IMR-90 (cell line): ENCODE results near the gene ARAP2. TPM values are rescaled to one million over a fixed set of nuclear protein-coding genes. Genes with fewer than 3 reads are reported as not detected.

Experiments
- ATAC-seq: fragments of 200-7000 bp; cut with Tn5 transposase; 2 replicates; pipeline ENCODE4 v1.9.1; 2020; ENCODE audit warnings: low read depth, mild to moderate bottlenecking, moderate library complexity
- BruUV-seq: library from RNA; stranded (reverse); fragments of 400-500 nt; replicated peaks from 2 replicates; lab custom pipeline; 2021; lab: Mats Ljungman, UMichigan
- CTCF ChIA-PET: fragments of 300-600 bp; formaldehyde crosslinking; extraction: SDS; loops from one replicate; lab custom pipeline; 2021; ENCODE audit warnings: antibody characterized with exemption; lab: Yijun Ruan, JAX
- POLR2A ChIA-PET: fragments of 300-600 bp; sonication (Branson Sonifier 250); formaldehyde crosslinking; loops from one replicate; lab custom pipeline; 2022; ENCODE audit warnings: antibody characterized with exemption; ENCODE audit not compliant: unreplicated experiment; lab: Charles Lee
- DNase-seq: peaks from one replicate; pipeline ENCODE4 v3.0.0; 2013
- H2AFZ ChIP-seq: replicated peaks from 2 replicates; pipeline ENCODE3; 2013; ENCODE audit warnings: low read length, mild to moderate bottlenecking; ENCODE audit not compliant: poor library complexity
- H2AK5ac ChIP-seq: 2 replicates; pipeline ENCODE4 v1.6.1; 2013; ENCODE audit warnings: low read depth, low read length, inconsistent platforms
- H2AK9ac ChIP-seq: replicated peaks from 2 replicates; pipeline ENCODE3; 2013; ENCODE audit warnings: mild to moderate bottlenecking, low read depth, low read length, moderate library complexity; ENCODE audit not compliant: poor library complexity
- H2BK120ac ChIP-seq: 2 replicates; pipeline ENCODE4 v1.6.1; 2013; ENCODE audit warnings: low read depth, low read length, inconsistent platforms
- H2BK15ac ChIP-seq: 3 replicates; pipeline ENCODE4 v1.6.1; 2013; ENCODE audit warnings: low read depth, low read length, inconsistent platforms
- H2BK20ac ChIP-seq: 2 replicates; pipeline ENCODE4 v1.6.1; 2013; ENCODE audit warnings: low read depth, mild to moderate bottlenecking, inconsistent platforms, low read length, moderate library complexity
- H2BK5ac ChIP-seq: 2 replicates; pipeline ENCODE4 v1.6.1; 2013; ENCODE audit warnings: mild to moderate bottlenecking, low read depth, low read length, inconsistent platforms; ENCODE audit not compliant: poor library complexity, severe bottlenecking
- H3K14ac ChIP-seq: replicated peaks from 2 replicates; pipeline ENCODE4 v1.6.1; 2013; ENCODE audit warnings: low read depth, low read length, inconsistent platforms
- H3K18ac ChIP-seq: 2 replicates; pipeline ENCODE4 v1.6.1; 2013; ENCODE audit warnings: low read depth, low read length, control low read depth
- H3K23ac ChIP-seq: 2 replicates; pipeline ENCODE4 v1.6.1; 2013; ENCODE audit warnings: low read depth, low read length, inconsistent platforms
- H3K27ac ChIP-seq: 2 replicates; pipeline ENCODE4 v1.5.1; 2013; ENCODE audit warnings: mild to moderate bottlenecking, control low read depth, low read length; ENCODE audit not compliant: insufficient read depth
- H3K27me3 ChIP-seq: 2 replicates; pipeline ENCODE4 v1.6.1; 2013; ENCODE audit warnings: low read length; ENCODE audit not compliant: control insufficient read depth, insufficient read depth
- H3K36me3 ChIP-seq: 2 replicates; pipeline ENCODE4 v1.6.1; 2013; ENCODE audit warnings: low read length, mixed read lengths; ENCODE audit not compliant: control insufficient read depth, insufficient read depth
- H3K4ac ChIP-seq: 2 replicates; pipeline ENCODE4 v1.6.1; 2013; ENCODE audit warnings: low read depth, low read length, inconsistent platforms
- H3K4me1 ChIP-seq: 2 replicates; pipeline ENCODE4 v1.6.1; 2013; ENCODE audit warnings: low read length, mixed read lengths; ENCODE audit not compliant: control insufficient read depth, insufficient read depth
- H3K4me2 ChIP-seq: 2 replicates; pipeline ENCODE4 v1.6.1; 2013; ENCODE audit warnings: low read depth, mild to moderate bottlenecking, control low read depth, low read length, moderate library complexity
- H3K4me3 ChIP-seq: 2 replicates; pipeline ENCODE4 v1.5.1; 2013; ENCODE audit warnings: low read depth, mild to moderate bottlenecking, control low read depth, low read length, moderate library complexity; ENCODE audit not compliant: insufficient read depth
- H3K56ac ChIP-seq: 2 replicates; pipeline ENCODE4 v1.6.1; 2013; ENCODE audit warnings: low read length, inconsistent platforms; ENCODE audit not compliant: insufficient read depth; ENCODE audit errors: extremely low read depth
- H3K79me1 ChIP-seq, 2 experiments: 2 replicates each; pipeline ENCODE4 v1.6.1; 2013; ENCODE audit warnings: low read length in 2 of 2, inconsistent platforms in 1 of 2, low read depth in 1 of 2
- H3K9ac ChIP-seq: 2 replicates; pipeline ENCODE4 v1.6.1; 2013; ENCODE audit warnings: low read depth, low read length, control low read depth
- H3K9me1 ChIP-seq: 2 replicates; pipeline ENCODE4 v1.6.1; 2013; ENCODE audit warnings: low read length, inconsistent platforms; ENCODE audit not compliant: insufficient read depth
- H3K9me3 ChIP-seq: 2 replicates; pipeline ENCODE4 v1.6.1; 2013; ENCODE audit warnings: low read length; ENCODE audit not compliant: control insufficient read depth, insufficient read depth
- H4K20me1 ChIP-seq: 2 replicates; pipeline ENCODE4 v1.6.1; 2013; ENCODE audit warnings: low read length, inconsistent platforms; ENCODE audit not compliant: insufficient read depth
- H4K5ac ChIP-seq: 2 replicates; pipeline ENCODE4 v1.6.1; 2013; ENCODE audit warnings: mild to moderate bottlenecking, low read depth, low read length, control low read depth
- H4K8ac ChIP-seq, 2 experiments: 2 replicates each; pipeline ENCODE4 v1.6.1; 2013; ENCODE audit warnings: low read depth in 2 of 2, low read length in 2 of 2, control low read depth in 1 of 2, inconsistent platforms in 1 of 2
- H4K91ac ChIP-seq: 2 replicates; pipeline ENCODE4 v1.6.1; 2013; ENCODE audit warnings: low read depth, low read length, inconsistent platforms; ENCODE audit not compliant: insufficient read depth
- BHLHE40 ChIP-seq: fragments of 150-350 bp; IDR thresholded peaks from 2 replicates; pipeline ENCODE4 v1.6.1; 2016; ENCODE audit warnings: mild to moderate bottlenecking, low read depth, low read length
- CEBPB ChIP-seq: IDR thresholded peaks from 2 replicates; pipeline ENCODE4 v1.6.1; 2012; ENCODE audit warnings: low read depth, low read length, improper control_type of control experiment
- CHD1 ChIP-seq: IDR thresholded peaks from 2 replicates; pipeline ENCODE4 v1.6.1; 2012; ENCODE audit warnings: low read depth, low read length, improper control_type of control experiment
- ELK1 ChIP-seq: fragments of 150-350 bp; IDR thresholded peaks from 2 replicates; pipeline ENCODE4 v1.6.1; 2016; ENCODE audit warnings: low read depth, mild to moderate bottlenecking, low read length, moderate library complexity, borderline replicate concordance
- FOS ChIP-seq: fragments of 150-350 bp; IDR thresholded peaks from 2 replicates; pipeline ENCODE4 v1.6.1; 2016; ENCODE audit warnings: low read depth, low read length
- MAFK ChIP-seq: IDR thresholded peaks from 2 replicates; pipeline ENCODE4 v1.6.1; 2012; ENCODE audit warnings: low read depth, low read length, improper control_type of control experiment
- MAZ ChIP-seq: IDR thresholded peaks from 2 replicates; pipeline ENCODE4 v1.6.1; 2012; ENCODE audit warnings: low read depth, mild to moderate bottlenecking, low read length, improper control_type of control experiment, moderate library complexity, borderline replicate concordance
- POLR2A ChIP-seq: IDR thresholded peaks from 2 replicates; pipeline ENCODE4 v1.6.1; 2012; ENCODE audit warnings: mild to moderate bottlenecking, low read depth, low read length
- RAD21 ChIP-seq: IDR thresholded peaks from 2 replicates; pipeline ENCODE4 v1.6.1; 2012; ENCODE audit warnings: low read length, improper control_type of control experiment
- RCOR1 ChIP-seq: IDR thresholded peaks from 2 replicates; pipeline ENCODE4 v1.6.1; 2012; ENCODE audit warnings: mild to moderate bottlenecking, low read length, improper control_type of control experiment; ENCODE audit not compliant: insufficient replicate concordance
- RFX5 ChIP-seq: IDR thresholded peaks from 2 replicates; pipeline ENCODE4 v1.8.0; 2012; ENCODE audit warnings: low read depth, mild to moderate bottlenecking, low read length, moderate library complexity
- SMC3 ChIP-seq: fragments of 150-350 bp; IDR thresholded peaks from 2 replicates; pipeline ENCODE4 v1.6.1; 2016; ENCODE audit warnings: low read depth, mild to moderate bottlenecking, antibody characterized with exemption, low read length, moderate library complexity
- WGBS, 2 experiments: methylation state at CpG; one replicate each; pipeline versions ENCODE4 v1.1.5 to v1.1.7; 2013; ENCODE audit warnings: missing lambda C conversion rate in 2 of 2; ENCODE audit not compliant: insufficient read length in 1 of 2; ENCODE audit errors: extremely low coverage in 2 of 2; 5-methylcytosine and 5-hydroxymethylcytosine counted together
- dilution Hi-C: fragments of 300-500 bp; cut with HindIII; formaldehyde crosslinking; loops from one replicate; pipeline ENCODE4 v1.14.3; 2018; ENCODE audit warnings: low sequenced_read_pairs; ENCODE audit not compliant: unreplicated experiment
- in situ Hi-C: fragments of 300-500 bp; cut with MboI; formaldehyde crosslinking; loops from 3 replicates; pipeline ENCODE4 v1.14.3; 2019; ENCODE audit warnings: low sequenced_read_pairs, inconsistent platforms, mixed read lengths
- intact Hi-C: fragments of 100-400 bp; cut with micrococcal nuclease; formaldehyde crosslinking; loops from 2 replicates; pipeline ENCODE4 v1.10.0; 2022
- polyA plus RNA-seq, 3 experiments: library from polyadenylated mRNA; depleted of rRNA; stranded (reverse); fragments of >200 nt; gene quantifications; 2 replicates each; pipeline ENCODE4 v1.2.3, GENCODE V29; 2012; ENCODE audit warnings: low replicate concordance in 1 of 3
- total RNA-seq: library from RNA; depleted of rRNA; stranded (reverse); fragments of >200 nt; gene quantifications from 2 replicates; pipeline ENCODE4 v1.2.3, GENCODE V29; 2012

The ARAP2 gene
- total and polyA plus RNA-seq, 2 of the 4 experiments (the other 2 are of a cell fraction): 0.32 to 1.8 TPM

- ChIA-PET CTCF (no interaction called here), POLR2A (no interaction called here)
- Histone ChIP-seq H3K9me3 (no peaks in the 10 kb centered on the region), H2AK5ac (no peak overlapping the region), H3K4me3 (no peak overlapping the region), H3K36me3 (no peaks in the 10 kb centered on the region), H3K27me3 (no peaks in the 10 kb centered on the region), H3K79me1 (no peaks in the 10 kb centered on the region), H4K8ac (no peak overlapping the region), H3K9me1 (no peaks in the 10 kb centered on the region), H2BK5ac (no peak overlapping the region), H3K4me2 (no peak overlapping the region), H2BK20ac (no peak overlapping the region), H3K4ac (no peak overlapping the region), H4K20me1 (no peaks in the 10 kb centered on the region), H3K9ac (no peak overlapping the region), H3K56ac (no peak overlapping the region), H4K5ac (no peak overlapping the region), H4K91ac (no peak overlapping the region), H2AFZ (no peak overlapping the region), H2BK15ac (no peak overlapping the region), H3K27ac (no peak overlapping the region), H2BK120ac (no peak overlapping the region), H3K4me1 (no peaks in the 10 kb centered on the region), H3K23ac (no peak overlapping the region), H3K18ac (no peak overlapping the region), H2AK9ac (no peak overlapping the region), H3K14ac (no peak overlapping the region)
- TF ChIP-seq SMC3 (no peak), RAD21 (no peak), CEBPB (no peak), ELK1 (no peak), MAZ (no peak), CHD1 (no peak), RFX5 (no peak), POLR2A (no peak), MAFK (no peak), FOS (no peak), RCOR1 (no peak), BHLHE40 (no peak)
- in situ Hi-C loops: no loop called here
- ATAC-seq: no peak
- intact Hi-C loops: no loop called here
- dilution Hi-C loops: no loop called here
- WGBS, 2 experiments: no CpG with 5 or more reads among the region's 3 CpGs
- no peak for DNase-seq
- no TSS peak for BruUV-seq
Measured at GRCh38 chr4:36115312-36115711, 129.0 kb downstream of the ARAP2 start.
